ENCODE results near the gene PPP2R3A.

GRCh38 chr3:136173939-136174490 is 208.5 kb downstream of the PPP2R3A start:
- TF ChIP-seq CTCF (IDR thresholded peaks at IDR 0.05) (no peak), POLR2A (IDR thresholded peaks at IDR 0.05) (no peak)

Measured in body of pancreas (tissue), 4 donors.